BLaER1 (cell line): ENCODE data around the gene DAB2.

Experiments used
- H3K27ac ChIP-seq: shearing (Covaris generic); formaldehyde crosslinking; 2 replicates; pipeline ENCODE4 v1.8.1; 2022
- H3K27me3 ChIP-seq: shearing (Covaris generic); formaldehyde crosslinking; 2 replicates; pipeline ENCODE4 v1.8.1; 2022
- H3K36me3 ChIP-seq: shearing (Covaris generic); formaldehyde crosslinking; 2 replicates; pipeline ENCODE4 v1.8.1; 2022
- H3K4me1 ChIP-seq: shearing (Covaris generic); formaldehyde crosslinking; 2 replicates; pipeline ENCODE4 v1.8.1; 2022
- H3K4me2 ChIP-seq: shearing (Covaris generic); formaldehyde crosslinking; 2 replicates; pipeline ENCODE4 v1.8.1; 2022
- H3K4me3 ChIP-seq: shearing (Covaris generic); formaldehyde crosslinking; 2 replicates; pipeline ENCODE4 v1.8.1; 2022
- H3K9ac ChIP-seq: shearing (Covaris generic); formaldehyde crosslinking; 2 replicates; pipeline ENCODE4 v1.8.1; 2022
- H3K9me3 ChIP-seq: shearing (Covaris generic); formaldehyde crosslinking; 2 replicates; pipeline ENCODE4 v1.8.1; 2022
- H4K20me1 ChIP-seq: shearing (Covaris generic); formaldehyde crosslinking; 2 replicates; pipeline ENCODE4 v1.8.1; 2022
- Cebpa-rat ChIP-seq: shearing (Covaris generic); IDR thresholded peaks from 2 replicates; pipeline ENCODE4 v1.8.1; 2022

DAB2 gene

GRCh38 chr5:39424736-39425637 is at the start of gene DAB2:
DAB2 (minus strand) TSS chr5:39424980; CDS start chr5:39394320, 30,660 bp downstream.
- Histone ChIP-seq H3K9me3 (no peaks in the 10 kb centered on the region), H3K4me1 (peaks cover 50% of the 10 kb centered on the region), H3K4me2 (peak within 1 kb of the TSS; percentile 80), H3K9ac (peak within 1 kb of the TSS; percentile 76), H3K27me3 (no peaks in the 10 kb centered on the region), H3K4me3 (peak within 1 kb of the TSS; percentile 72), H4K20me1 (no peaks in the 10 kb centered on the region), H3K36me3 (no peaks in the 10 kb centered on the region), H3K27ac (peak within 1 kb of the TSS; percentile 68)
- TF ChIP-seq Cebpa-rat, result no peak

DNA sequence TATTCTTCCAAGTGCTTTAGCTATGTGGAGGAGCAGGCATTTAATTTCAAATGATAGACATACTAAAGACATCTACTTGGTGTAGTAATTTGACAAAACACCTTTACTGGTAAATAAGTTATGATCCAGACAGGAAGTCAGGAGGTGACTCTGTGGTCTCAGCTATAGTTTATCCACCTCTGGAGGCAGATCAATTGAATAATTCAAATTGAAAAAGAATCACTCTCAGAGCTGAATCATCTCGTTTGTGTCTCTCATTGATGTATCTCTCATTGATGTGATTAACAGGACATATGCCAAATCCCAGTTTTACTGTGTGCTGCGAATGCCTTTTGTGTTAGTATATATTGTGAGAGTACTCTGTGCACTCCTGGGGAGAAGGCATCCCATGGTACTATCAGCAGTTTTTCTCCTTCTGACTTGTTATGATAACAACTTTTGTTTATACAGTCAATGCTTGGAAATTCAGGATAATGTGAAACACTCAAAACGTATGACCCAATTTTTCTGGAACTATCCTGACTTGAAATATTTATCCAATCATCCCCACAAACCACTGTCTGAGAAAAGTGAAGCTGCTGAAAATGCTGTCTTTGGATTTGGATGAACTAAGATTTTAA is 48.5 kb upstream of the DAB2 start:
- H3K27me3 ChIP-seq, result no peaks in the 10 kb centered on the region
- no peak overlapping the region for H3K27ac ChIP-seq
- no peaks in the 10 kb centered on the region for H3K36me3 ChIP-seq
- no peaks in the 10 kb centered on the region for H4K20me1 ChIP-seq
- H3K4me1 ChIP-seq, result no peaks in the 10 kb centered on the region
- H3K4me2 ChIP-seq, result no peak overlapping the region
- H3K4me3 ChIP-seq, result no peak overlapping the region
- no peak overlapping the region for H3K9ac ChIP-seq
- TF ChIP-seq Cebpa-rat, result no peak
- H3K9me3 ChIP-seq, result no peaks in the 10 kb centered on the region

DNA sequence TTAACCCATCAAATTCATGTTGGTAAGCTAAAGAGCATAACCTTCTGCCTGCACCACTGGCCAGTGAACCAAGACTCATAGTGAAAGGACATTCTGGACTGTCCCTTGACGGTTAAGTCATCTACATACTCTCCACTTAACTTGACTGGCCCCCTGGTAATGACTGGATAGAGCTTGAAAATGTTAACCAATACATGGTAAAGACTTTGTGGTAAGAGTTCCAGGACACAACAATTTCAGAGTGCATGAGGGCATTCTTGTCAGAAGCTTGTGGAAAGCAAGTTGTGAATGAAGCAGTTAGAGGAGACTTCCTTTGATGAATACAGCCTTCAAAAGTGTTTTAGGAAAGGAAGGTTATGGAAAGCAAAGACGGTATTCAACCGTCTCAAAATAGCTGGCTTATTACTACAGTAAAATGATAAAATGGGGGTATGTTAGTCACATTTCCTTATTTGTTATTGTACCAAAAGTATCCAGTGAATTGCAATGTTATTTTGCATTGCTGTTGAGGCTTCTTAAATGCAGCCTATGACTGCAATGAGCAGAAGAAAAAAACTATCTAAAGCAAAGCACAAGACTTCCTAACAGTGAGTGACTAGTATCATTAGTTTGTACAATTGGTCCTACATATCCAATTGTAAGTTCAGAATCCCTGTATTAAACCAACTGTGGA is 47.2 kb upstream of the DAB2 start:
- Histone ChIP-seq H3K27ac (no peak overlapping the region), H3K4me2 (no peak overlapping the region), H3K9me3 (no peaks in the 10 kb centered on the region), H4K20me1 (no peaks in the 10 kb centered on the region), H3K9ac (no peak overlapping the region), H3K4me3 (no peak overlapping the region), H3K27me3 (no peaks in the 10 kb centered on the region), H3K36me3 (no peaks in the 10 kb centered on the region), H3K4me1 (no peaks in the 10 kb centered on the region)
- TF ChIP-seq Cebpa-rat, result no peak

DNA sequence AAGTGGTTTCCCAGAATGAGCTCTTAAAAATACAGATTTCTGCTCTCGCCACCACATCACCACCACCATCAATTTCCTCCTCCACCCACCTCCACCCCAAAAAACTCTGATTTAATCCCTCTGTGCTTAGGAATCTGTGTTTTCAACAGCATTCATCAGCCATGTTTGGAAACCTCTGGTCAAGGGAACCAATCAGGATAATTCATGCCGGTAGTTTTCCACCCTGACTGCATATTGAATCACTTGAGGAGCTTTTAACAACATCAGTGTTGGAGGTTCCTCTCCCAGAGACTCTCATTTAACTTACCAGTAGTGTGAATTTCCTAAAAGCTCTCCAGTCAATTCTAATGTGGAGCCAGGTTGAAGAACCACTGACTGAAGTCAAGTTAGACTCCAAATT is 46.0 kb upstream of the DAB2 start:
- no peak overlapping the region for H3K9ac ChIP-seq
- H3K4me2 ChIP-seq, result no peak overlapping the region
- H3K36me3 ChIP-seq, result no peaks in the 10 kb centered on the region
- no peaks in the 10 kb centered on the region for H3K9me3 ChIP-seq
- H3K4me3 ChIP-seq, result no peak overlapping the region
- no peaks in the 10 kb centered on the region for H3K27me3 ChIP-seq
- no peaks in the 10 kb centered on the region for H4K20me1 ChIP-seq
- no peaks in the 10 kb centered on the region for H3K4me1 ChIP-seq
- no peak overlapping the region for H3K27ac ChIP-seq
- no peak for TF ChIP-seq Cebpa-rat

DNA sequence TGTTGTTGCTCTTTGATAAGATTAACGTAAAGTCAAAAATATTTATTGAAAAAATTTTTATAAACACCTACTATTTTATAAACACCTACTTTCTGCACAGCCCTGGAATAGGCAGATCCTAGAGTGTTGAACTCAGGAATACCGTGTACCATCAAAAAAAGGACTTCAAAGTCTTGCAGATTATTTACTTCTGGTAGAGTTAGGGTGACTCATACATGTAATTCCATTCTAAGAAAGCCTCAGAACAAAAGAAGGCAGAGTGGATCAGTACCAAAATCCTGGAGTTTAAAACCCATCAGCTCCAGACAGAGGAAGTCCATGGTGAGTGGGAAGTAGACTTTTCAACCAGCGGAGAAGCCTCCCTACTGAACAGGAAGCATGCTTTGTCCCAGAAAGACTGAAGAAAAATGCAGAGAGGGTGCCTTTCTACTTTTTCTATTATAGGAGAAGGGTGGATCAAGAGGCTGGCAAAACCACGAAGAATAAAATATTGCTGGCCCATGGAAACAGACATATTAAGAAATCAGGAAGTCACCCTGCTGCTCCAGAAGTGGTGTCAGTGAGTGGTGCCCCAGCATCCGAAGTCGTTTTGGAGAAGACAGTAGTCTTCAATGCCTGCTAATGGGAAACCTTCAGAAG is 45.1 kb upstream of the DAB2 start:
- Histone ChIP-seq H3K4me1 (no peaks in the 10 kb centered on the region), H3K27me3 (no peaks in the 10 kb centered on the region), H3K4me3 (no peak overlapping the region), H3K36me3 (no peaks in the 10 kb centered on the region), H3K9ac (no peak overlapping the region), H3K27ac (no peak overlapping the region), H4K20me1 (no peaks in the 10 kb centered on the region), H3K4me2 (no peak overlapping the region), H3K9me3 (no peaks in the 10 kb centered on the region)
- no peak for TF ChIP-seq Cebpa-rat

GRCh38 chr5:39469176-39469575 is 44.4 kb upstream of the DAB2 start:
- no peak overlapping the region for H3K9ac ChIP-seq
- no peak overlapping the region for H3K4me3 ChIP-seq
- no peaks in the 10 kb centered on the region for H3K9me3 ChIP-seq
- no peaks in the 10 kb centered on the region for H3K27me3 ChIP-seq
- no peaks in the 10 kb centered on the region for H3K36me3 ChIP-seq
- no peaks in the 10 kb centered on the region for H4K20me1 ChIP-seq
- H3K4me2 ChIP-seq, result no peak overlapping the region
- H3K4me1 ChIP-seq, result no peaks in the 10 kb centered on the region
- H3K27ac ChIP-seq, result no peak overlapping the region
- no peak for TF ChIP-seq Cebpa-rat

DNA sequence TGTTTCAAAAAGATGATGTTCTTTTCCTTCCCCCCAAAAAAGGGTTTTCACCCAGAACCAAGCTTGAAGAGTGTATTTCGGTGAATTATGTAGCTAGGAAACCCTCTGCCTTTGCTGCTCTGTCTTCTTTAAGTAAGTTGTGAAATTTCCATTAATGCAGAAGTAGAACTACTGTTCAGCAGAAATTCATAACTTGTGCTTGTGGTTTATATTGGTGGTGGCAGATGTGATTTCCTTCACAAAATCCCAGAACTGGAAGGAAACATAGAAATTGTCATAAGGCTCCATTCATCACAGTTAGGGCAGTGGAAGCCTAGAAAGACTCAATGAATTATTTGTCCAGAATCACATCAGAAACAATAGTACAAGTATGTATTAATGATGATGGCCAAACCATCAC is 42.1 kb upstream of the DAB2 start:
- no peaks in the 10 kb centered on the region for H3K27me3 ChIP-seq
- no peaks in the 10 kb centered on the region for H3K9me3 ChIP-seq
- H3K9ac ChIP-seq, result no peak overlapping the region
- no peak for TF ChIP-seq Cebpa-rat
- H3K27ac ChIP-seq, result no peak overlapping the region
- H3K4me1 ChIP-seq, result no peaks in the 10 kb centered on the region
- H4K20me1 ChIP-seq, result no peaks in the 10 kb centered on the region
- H3K36me3 ChIP-seq, result no peaks in the 10 kb centered on the region
- no peak overlapping the region for H3K4me2 ChIP-seq
- no peak overlapping the region for H3K4me3 ChIP-seq

- no peak overlapping the region for H3K27ac ChIP-seq
Measured at GRCh38 chr5:39465843-39466242, 41.1 kb upstream of the DAB2 start.

DNA sequence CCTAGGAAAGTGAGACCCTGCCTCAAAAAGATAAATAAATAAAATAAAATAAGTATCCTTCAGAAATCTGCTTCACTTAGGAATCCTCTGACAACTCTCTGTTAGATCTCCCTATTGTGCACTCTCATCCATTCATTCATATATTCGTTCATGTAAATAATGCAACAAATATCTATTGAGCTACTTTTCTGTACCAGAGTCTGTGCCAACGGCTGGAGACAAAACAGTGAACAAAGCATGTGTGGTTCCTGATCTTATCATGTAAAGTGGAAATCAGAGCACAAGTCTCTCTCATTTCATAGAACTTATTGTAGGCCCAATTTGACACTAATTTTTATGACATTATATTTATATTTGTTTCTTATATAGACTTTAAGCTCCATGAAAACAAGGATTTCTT is 40.3 kb upstream of the DAB2 start:
- Histone ChIP-seq H3K9me3 (no peaks in the 10 kb centered on the region), H3K4me3 (no peak overlapping the region), H3K36me3 (no peaks in the 10 kb centered on the region), H4K20me1 (no peaks in the 10 kb centered on the region), H3K27ac (no peak overlapping the region), H3K4me2 (no peak overlapping the region), H3K27me3 (no peaks in the 10 kb centered on the region), H3K4me1 (peaks cover 12% of the 10 kb centered on the region), H3K9ac (no peak overlapping the region)
- no peak for TF ChIP-seq Cebpa-rat

More at GRCh38 chr5:39465843-39466242, 41.1 kb upstream of the DAB2 start:
- no peak for TF ChIP-seq Cebpa-rat
- Histone ChIP-seq H3K4me2 (no peak overlapping the region), H4K20me1 (no peaks in the 10 kb centered on the region), H3K36me3 (no peaks in the 10 kb centered on the region), H3K9me3 (no peaks in the 10 kb centered on the region), H3K27me3 (no peaks in the 10 kb centered on the region), H3K4me1 (peaks cover 8% of the 10 kb centered on the region), H3K9ac (no peak overlapping the region), H3K4me3 (no peak overlapping the region)
